ENCODE results near the gene CHID1. TPM values are rescaled to one million over a fixed set of nuclear protein-coding genes. Genes with fewer than 3 reads are reported as not detected.

CHID1 gene
- total RNA-seq, 4 donors from 2014 or later, result 37.4 to 55.4 (median 47.2) TPM

DNA sequence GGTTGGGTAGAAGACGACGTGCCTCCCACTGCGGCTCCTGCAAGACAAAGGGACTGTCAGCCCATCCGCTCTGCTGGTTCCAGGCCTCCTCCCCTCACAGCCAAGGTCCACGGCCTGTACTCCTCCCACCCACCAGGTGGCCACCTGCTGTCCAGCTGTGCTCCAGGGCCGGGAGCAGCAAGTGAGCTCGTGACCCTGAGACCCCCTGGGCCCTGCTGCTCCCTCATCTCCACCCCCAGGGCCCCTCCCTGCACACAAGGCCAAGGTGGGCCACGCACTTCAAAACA is 40.5 kb downstream of the CHID1 start:
- 58% methylated on average over 6 of the region's 8 CpGs for WGBS
- peaks cover 13 to 53% (median 35%) of the 10 kb centered on the region in 4 donors for H3K36me3 ChIP-seq
- no peak overlapping the region for H3K27ac ChIP-seq (replicated peaks in 1 of 4)
- no peaks in the 10 kb centered on the region for H3K9me3 ChIP-seq
- no peaks in the 10 kb centered on the region for H3K4me1 ChIP-seq
- no peak overlapping the region for H3K4me3 ChIP-seq
- TF ChIP-seq EP300 (IDR thresholded peaks at IDR 0.05) (no peak), POLR2A (IDR thresholded peaks at IDR 0.05; ENCODE audit: low read depth) (no peak), POLR2AphosphoS5 (IDR thresholded peaks at IDR 0.05) (peak in 1 of 2 donors; percentile 26)
- TF ChIP-seq, protein P1, sequence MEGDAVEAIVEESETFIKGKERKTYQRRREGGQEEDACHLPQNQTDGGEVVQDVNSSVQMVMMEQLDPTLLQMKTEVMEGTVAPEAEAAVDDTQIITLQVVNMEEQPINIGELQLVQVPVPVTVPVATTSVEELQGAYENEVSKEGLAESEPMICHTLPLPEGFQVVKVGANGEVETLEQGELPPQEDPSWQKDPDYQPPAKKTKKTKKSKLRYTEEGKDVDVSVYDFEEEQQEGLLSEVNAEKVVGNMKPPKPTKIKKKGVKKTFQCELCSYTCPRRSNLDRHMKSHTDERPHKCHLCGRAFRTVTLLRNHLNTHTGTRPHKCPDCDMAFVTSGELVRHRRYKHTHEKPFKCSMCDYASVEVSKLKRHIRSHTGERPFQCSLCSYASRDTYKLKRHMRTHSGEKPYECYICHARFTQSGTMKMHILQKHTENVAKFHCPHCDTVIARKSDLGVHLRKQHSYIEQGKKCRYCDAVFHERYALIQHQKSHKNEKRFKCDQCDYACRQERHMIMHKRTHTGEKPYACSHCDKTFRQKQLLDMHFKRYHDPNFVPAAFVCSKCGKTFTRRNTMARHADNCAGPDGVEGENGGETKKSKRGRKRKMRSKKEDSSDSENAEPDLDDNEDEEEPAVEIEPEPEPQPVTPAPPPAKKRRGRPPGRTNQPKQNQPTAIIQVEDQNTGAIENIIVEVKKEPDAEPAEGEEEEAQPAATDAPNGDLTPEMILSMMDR (IDR thresholded peaks at IDR 0.05), result no peak
- DNase-seq (ENCODE audit: extremely low spot score), result no peak
- H3K27me3 ChIP-seq, result no peaks in the 10 kb centered on the region
- intact Hi-C loops (cut with DNase I), result no loop called here

DNA sequence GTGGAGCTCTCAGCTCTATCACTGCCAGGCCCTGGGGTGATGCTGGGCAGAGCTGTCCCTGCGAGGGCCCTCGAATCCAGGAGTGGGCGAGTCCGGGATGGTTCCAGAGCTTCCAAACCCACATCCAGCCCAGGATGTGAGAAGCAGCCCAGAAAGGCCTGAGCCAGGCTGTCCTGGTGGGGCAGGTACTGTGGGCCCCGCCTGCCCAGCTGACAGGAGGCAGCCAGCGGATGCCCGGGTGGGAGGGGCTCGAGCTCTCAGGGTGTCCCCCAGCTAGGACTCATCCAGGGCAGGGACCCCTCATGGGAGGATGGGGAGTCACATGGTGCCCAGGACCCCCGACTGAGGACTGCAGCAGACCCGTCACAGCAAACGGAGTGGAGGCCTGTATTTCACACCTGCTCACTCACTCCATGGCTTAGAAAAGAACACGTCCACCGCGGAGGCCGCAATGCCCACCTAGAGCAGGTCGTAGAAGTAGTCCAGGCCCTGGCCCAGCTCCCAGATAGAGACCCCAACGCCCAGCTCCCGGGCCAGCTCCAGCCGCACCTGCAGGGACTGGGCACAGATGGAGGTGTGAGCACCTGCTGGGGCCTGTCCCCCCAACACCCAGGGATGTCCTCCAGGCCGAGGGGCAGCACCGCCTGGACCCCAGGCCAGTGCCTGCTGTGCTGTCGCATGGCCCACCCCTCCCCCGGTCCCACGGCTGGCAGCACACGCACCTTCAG is 41.0 kb downstream of the CHID1 start:
- peaks cover 16 to 53% (median 37%) of the 10 kb centered on the region in 4 donors for H3K36me3 ChIP-seq
- no peaks in the 10 kb centered on the region for H3K4me1 ChIP-seq
- no peak overlapping the region for H3K27ac ChIP-seq (replicated peaks in 1 of 4)
- WGBS, result 87% methylated on average over 16 of the region's 25 CpGs
- H3K9me3 ChIP-seq, result no peaks in the 10 kb centered on the region
- intact Hi-C loops (cut with DNase I), result no loop called here
- DNase-seq (ENCODE audit: extremely low spot score), result no peak
- H3K4me3 ChIP-seq, result no peak overlapping the region
- H3K27me3 ChIP-seq, result no peaks in the 10 kb centered on the region
- no peak for TF ChIP-seq POLR2A (IDR thresholded peaks at IDR 0.05; ENCODE audit: low read depth)
- no peak for TF ChIP-seq POLR2AphosphoS5 (IDR thresholded peaks at IDR 0.05)

DNA sequence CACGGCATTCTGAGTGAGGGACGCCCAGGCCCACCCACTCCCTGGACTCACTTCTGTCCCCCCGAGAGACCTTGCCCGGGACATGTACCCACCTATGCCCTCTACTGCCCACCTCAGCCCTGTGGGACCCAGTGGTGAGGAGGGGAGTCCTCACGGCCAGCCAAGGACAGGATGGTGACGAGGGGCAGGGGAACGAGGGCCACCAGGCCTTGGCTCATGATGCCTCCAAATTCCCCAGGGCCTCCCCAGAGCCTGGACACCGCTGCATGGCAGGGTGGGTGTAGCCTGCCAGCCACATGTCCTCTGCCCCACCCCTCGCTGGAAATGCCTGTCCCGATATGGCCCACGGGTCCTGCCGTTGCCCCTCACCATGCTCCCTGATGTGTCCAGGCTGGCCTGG is 41.8 kb downstream of the CHID1 start:
- intact Hi-C loops (cut with DNase I), result no loop called here

DNA sequence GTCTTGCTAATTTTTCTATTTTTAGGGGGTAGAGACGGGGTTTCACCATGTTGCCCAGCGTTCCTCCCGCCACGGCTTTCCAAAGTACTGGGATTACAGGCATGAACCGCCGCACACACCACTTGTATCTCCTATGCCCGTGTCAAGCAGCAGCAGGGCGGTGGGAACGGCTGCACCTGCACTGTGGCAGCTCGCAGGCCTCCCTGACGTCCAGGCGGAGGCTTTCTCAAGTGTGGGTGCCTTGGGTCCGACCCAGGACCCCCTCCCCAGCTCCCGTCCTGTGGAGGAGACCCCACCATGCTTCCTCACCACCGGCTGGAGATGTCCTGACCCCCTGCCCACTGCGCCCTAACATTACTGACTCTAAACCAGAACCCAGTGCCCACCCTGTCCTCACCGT is 42.2 kb downstream of the CHID1 start:
- intact Hi-C loops (cut with DNase I), result no loop called here
- Histone ChIP-seq H3K36me3 (peaks cover 27 to 62% (median 45%) of the 10 kb centered on the region in 4 donors), H3K9me3 (no peaks in the 10 kb centered on the region), H3K4me3 (no peak overlapping the region), H3K27me3 (no peaks in the 10 kb centered on the region), H3K27ac (replicated peaks in 1 of 4) (no peak overlapping the region), H3K4me1 (no peaks in the 10 kb centered on the region)
- DNase-seq (ENCODE audit: extremely low spot score), result no peak
- 80% methylated on average over 1 of the region's 17 CpGs for WGBS
- no peak for TF ChIP-seq EP300 (IDR thresholded peaks at IDR 0.05)
- TF ChIP-seq, protein P1 (IDR thresholded peaks at IDR 0.05), result no peak
- TF ChIP-seq POLR2AphosphoS5 (IDR thresholded peaks at IDR 0.05), result no peak
- no peak for TF ChIP-seq POLR2A (IDR thresholded peaks at IDR 0.05; ENCODE audit: low read depth)

More for the DNA sequence above, 41.8 kb downstream of the CHID1 start:
- Histone ChIP-seq H3K27me3 (no peaks in the 10 kb centered on the region), H3K4me1 (no peaks in the 10 kb centered on the region), H3K9me3 (no peaks in the 10 kb centered on the region), H3K4me3 (no peak overlapping the region), H3K36me3 (peaks cover 24 to 58% (median 41%) of the 10 kb centered on the region in 4 donors), H3K27ac (replicated peaks in 1 of 4) (no peak overlapping the region)
- TF ChIP-seq POLR2A (IDR thresholded peaks at IDR 0.05; ENCODE audit: low read depth) (no peak), POLR2AphosphoS5 (IDR thresholded peaks at IDR 0.05) (peak in 1 of 2 donors; percentile 22)
- DNase-seq (ENCODE audit: extremely low spot score), result no peak
- WGBS, result 90% methylated on average over 4 of the region's 12 CpGs

DNA sequence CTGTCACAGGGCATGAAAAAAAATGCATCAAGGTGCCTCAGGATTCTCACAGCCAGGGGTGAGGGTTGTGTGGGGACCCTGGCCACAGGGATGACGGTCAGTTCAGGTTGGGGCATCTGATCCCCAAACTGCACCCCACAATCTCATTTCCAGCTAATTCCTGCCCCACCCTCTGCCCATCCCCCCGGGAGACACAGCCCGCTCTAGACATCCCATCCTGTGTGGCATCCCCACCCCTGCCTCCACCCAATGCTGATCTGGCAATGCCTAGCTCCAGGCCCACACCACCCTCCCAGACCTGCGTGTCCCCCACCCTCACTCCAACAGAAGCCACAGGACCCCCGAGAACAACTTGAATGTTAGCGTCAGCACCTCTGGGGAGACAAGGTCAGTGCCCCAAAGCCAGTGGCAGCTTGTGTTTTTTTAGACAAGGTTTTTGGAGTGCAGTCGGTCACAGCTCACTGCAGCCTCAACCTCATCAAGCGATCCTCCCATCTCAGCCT is 42.7 kb downstream of the CHID1 start:
- H3K27ac ChIP-seq (replicated peaks in 1 of 4), result no peak overlapping the region
- H3K4me3 ChIP-seq, result no peak overlapping the region
- intact Hi-C loops (cut with DNase I), result no loop called here
- H3K9me3 ChIP-seq, result no peaks in the 10 kb centered on the region
- no peak for DNase-seq (ENCODE audit: extremely low spot score)
- TF ChIP-seq EP300 (IDR thresholded peaks at IDR 0.05) (no peak), POLR2A (IDR thresholded peaks at IDR 0.05; ENCODE audit: low read depth) (no peak), POLR2AphosphoS5 (IDR thresholded peaks at IDR 0.05) (no peak)
- TF ChIP-seq, protein P1 (IDR thresholded peaks at IDR 0.05), result no peak
- H3K4me1 ChIP-seq, result no peaks in the 10 kb centered on the region
- no peaks in the 10 kb centered on the region for H3K27me3 ChIP-seq
- H3K36me3 ChIP-seq, result peaks cover 31 to 67% (median 50%) of the 10 kb centered on the region in 4 donors
- 91% methylated on average over 8 of the region's 8 CpGs for WGBS

All from esophagus muscularis mucosa (tissue), 4 donors.